Parathyroid adenoma (tissue), 2 donors: ENCODE data around the gene STPG3.

Experiments
- H2AFZ ChIP-seq: fragments of 300-600 bp; sonication (generic); one replicate; pipeline ENCODE4 v1.7.0; 2017; ENCODE audit warnings: antibody characterized with exemption, mild to moderate bottlenecking
- H3K27ac ChIP-seq: fragments of 300-600 bp; sonication (generic); one replicate; pipeline ENCODE4 v1.7.0; 2017
- H3K27me3 ChIP-seq: fragments of 300-600 bp; sonication (generic); one replicate; pipeline ENCODE4 v1.7.0; 2017; ENCODE audit warnings: low read length; ENCODE audit not compliant: control insufficient read depth, insufficient read depth
- H3K36me3 ChIP-seq: fragments of 300-600 bp; sonication (generic); one replicate; pipeline ENCODE4 v1.7.0; 2017; ENCODE audit warnings: low read length; ENCODE audit not compliant: control insufficient read depth, insufficient read depth
- H3K4me1 ChIP-seq: fragments of 300-600 bp; sonication (generic); one replicate; pipeline ENCODE4 v1.7.0; 2017; ENCODE audit warnings: control low read depth
- H3K4me2 ChIP-seq: fragments of 300-600 bp; sonication (generic); one replicate; pipeline ENCODE4 v1.7.0; 2017; ENCODE audit warnings: low read length
- H3K4me3 ChIP-seq: fragments of 300-600 bp; sonication (generic); one replicate; pipeline ENCODE4 v1.7.0; 2017; ENCODE audit warnings: low read depth, low read length
- H3K79me2 ChIP-seq: fragments of 300-600 bp; sonication (generic); one replicate; pipeline ENCODE4 v1.7.0; 2017; ENCODE audit warnings: control low read depth
- H3K9ac ChIP-seq: fragments of 300-600 bp; sonication (generic); one replicate; pipeline ENCODE4 v1.7.0; 2017; ENCODE audit warnings: mild to moderate bottlenecking
- H3K9me3 ChIP-seq: fragments of 300-600 bp; sonication (generic); one replicate; pipeline ENCODE4 v1.7.0; 2017; ENCODE audit warnings: low read length; ENCODE audit not compliant: control insufficient read depth
- CTCF ChIP-seq: fragments of 300-600 bp; sonication (generic); IDR thresholded peaks from one replicate; pipeline ENCODE4 v1.7.0; 2017; ENCODE audit warnings: antibody characterized with exemption, mild to moderate bottlenecking
- donor health status: primary hyperparathyroidism.

STPG3 gene

GRCh38 chr9:137272241-137273094, 21.4 kb downstream of the STPG3 start:
- Histone ChIP-seq H3K4me2 (no peak overlapping the region), H2AFZ (no peak overlapping the region), H3K79me2 (no peaks in the 10 kb centered on the region), H3K4me1 (peaks cover 4% of the 10 kb centered on the region), H3K36me3 (no peaks in the 10 kb centered on the region), H3K27me3 (no peaks in the 10 kb centered on the region), H3K9me3 (no peaks in the 10 kb centered on the region), H3K4me3 (no peak overlapping the region), H3K27ac (no peak overlapping the region), H3K9ac (no peak overlapping the region)
- no peak for TF ChIP-seq CTCF

GRCh38 chr9:137273095-137273490, 22.0 kb downstream of the STPG3 start:
- Histone ChIP-seq H3K9me3 (no peaks in the 10 kb centered on the region), H3K79me2 (no peaks in the 10 kb centered on the region), H3K27me3 (no peaks in the 10 kb centered on the region), H3K4me3 (no peak overlapping the region), H3K9ac (no peak overlapping the region), H3K4me2 (no peak overlapping the region), H3K36me3 (no peaks in the 10 kb centered on the region), H2AFZ (no peak overlapping the region), H3K27ac (no peak overlapping the region), H3K4me1 (peaks cover 4% of the 10 kb centered on the region)
- TF ChIP-seq CTCF: no peak

- TF ChIP-seq CTCF: no peak
- Histone ChIP-seq H3K9ac (no peak overlapping the region), H3K27ac (no peak overlapping the region)
Observed at GRCh38 chr9:137273611-137274320, 22.7 kb downstream of the STPG3 start.

GRCh38 chr9:137275203-137275587, 24.1 kb downstream of the STPG3 start:
- TF ChIP-seq CTCF: no peak
- Histone ChIP-seq H3K27ac (no peak overlapping the region), H3K79me2 (no peaks in the 10 kb centered on the region), H2AFZ (no peak overlapping the region), H3K9ac (no peak overlapping the region), H3K4me2 (no peak overlapping the region), H3K4me3 (no peak overlapping the region), H3K36me3 (no peaks in the 10 kb centered on the region), H3K4me1 (no peaks in the 10 kb centered on the region), H3K27me3 (no peaks in the 10 kb centered on the region), H3K9me3 (no peaks in the 10 kb centered on the region)

More at GRCh38 chr9:137273611-137274320, 22.7 kb downstream of the STPG3 start:
- Histone ChIP-seq H3K36me3 (no peaks in the 10 kb centered on the region), H3K4me3 (no peak overlapping the region), H2AFZ (no peak overlapping the region), H3K4me2 (no peak overlapping the region), H3K27me3 (no peaks in the 10 kb centered on the region), H3K4me1 (peaks cover 1% of the 10 kb centered on the region), H3K9me3 (no peaks in the 10 kb centered on the region), H3K79me2 (no peaks in the 10 kb centered on the region)
